Left renal cortex interstitium (tissue), 4 donors: ENCODE measurements around the gene ZNF75A. TPM values are rescaled to one million over a fixed set of nuclear protein-coding genes. Genes with fewer than 3 reads are reported as not detected.
"Not testable (repeated sequence)": the region's sequence is repeated elsewhere in the genome, so short reads cannot be mapped to it uniquely, and the experiment has no call there.

ENCODE experiments used
- DNase-seq, 4 donors: peaks; one replicate each; pipeline ENCODE4 v3.0.0-alpha.2; 2013; ENCODE audit warnings: low read depth in 4 of 4, low spot score in 2 of 4, missing footprints in 1 of 4
- polyA plus RNA-seq, 4 donors: library from polyadenylated mRNA; unstranded; fragments of 120-200 nt; gene quantifications; one replicate each; pipeline ENCODE4 v1.2.1, GENCODE V29; 2013; ENCODE audit not compliant: insufficient read length in 4 of 4

Gene ZNF75A
- polyA plus RNA-seq: 10 to 100 TPM; 36.3 to 65.8 (median 55.8) TPM

GRCh38 chr16:3305109-3306068, at the start of gene ZNF75A, which contains the start of gene TIGD7:
TSS of gene ZNF75A (plus strand) at chr16:3305497. CDS start at chr16:3308429, 2,932 bp downstream.
TSS of gene TIGD7 (minus strand) at chr16:3305430. CDS start at chr16:3300614, 4,816 bp downstream.
- peak; percentile 79 to 87 (median 82) for DNase-seq

DNA sequence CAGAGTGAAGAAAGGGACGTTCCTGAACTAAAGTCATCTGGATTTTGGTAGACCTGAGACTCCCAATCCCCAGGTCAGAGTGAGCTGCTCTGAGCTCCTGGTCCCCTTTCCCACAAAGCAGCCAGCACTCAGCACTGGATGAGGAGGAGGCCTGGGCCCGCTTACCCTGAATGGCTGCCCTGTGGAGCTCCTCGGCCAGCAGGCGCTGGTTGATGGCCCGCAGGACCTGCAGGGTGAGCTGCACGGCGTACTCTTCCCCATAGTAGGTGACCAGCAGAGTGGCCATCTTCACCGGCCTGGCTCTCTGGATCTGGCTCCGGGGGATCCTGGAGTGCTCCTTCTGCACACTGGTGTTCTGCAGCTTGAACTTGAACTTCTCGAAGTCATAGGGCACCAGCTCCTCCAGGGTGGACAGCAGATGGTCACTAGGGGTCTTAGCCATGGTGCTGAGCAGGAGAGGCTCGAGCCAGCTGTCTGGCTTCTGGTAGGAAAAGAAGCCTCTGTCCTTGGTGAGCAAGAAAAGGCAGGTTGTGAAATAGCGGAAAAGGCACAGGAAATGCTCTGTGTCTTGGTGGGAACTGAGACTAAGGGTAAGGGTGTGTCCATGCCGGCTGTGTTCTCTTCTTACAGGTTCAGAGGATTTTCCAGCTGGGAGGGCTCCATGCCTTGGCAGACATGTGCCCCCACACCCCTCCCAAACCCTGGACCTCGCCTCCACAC, 49.0 kb upstream of the ZNF75A start, which contains the start of gene MEFV:
MEFV (minus strand) TSS at position 488 of the 720 bp plus-strand sequence; CDS start at position 442, 46 bp downstream.
- DNase-seq: no peak

DNA sequence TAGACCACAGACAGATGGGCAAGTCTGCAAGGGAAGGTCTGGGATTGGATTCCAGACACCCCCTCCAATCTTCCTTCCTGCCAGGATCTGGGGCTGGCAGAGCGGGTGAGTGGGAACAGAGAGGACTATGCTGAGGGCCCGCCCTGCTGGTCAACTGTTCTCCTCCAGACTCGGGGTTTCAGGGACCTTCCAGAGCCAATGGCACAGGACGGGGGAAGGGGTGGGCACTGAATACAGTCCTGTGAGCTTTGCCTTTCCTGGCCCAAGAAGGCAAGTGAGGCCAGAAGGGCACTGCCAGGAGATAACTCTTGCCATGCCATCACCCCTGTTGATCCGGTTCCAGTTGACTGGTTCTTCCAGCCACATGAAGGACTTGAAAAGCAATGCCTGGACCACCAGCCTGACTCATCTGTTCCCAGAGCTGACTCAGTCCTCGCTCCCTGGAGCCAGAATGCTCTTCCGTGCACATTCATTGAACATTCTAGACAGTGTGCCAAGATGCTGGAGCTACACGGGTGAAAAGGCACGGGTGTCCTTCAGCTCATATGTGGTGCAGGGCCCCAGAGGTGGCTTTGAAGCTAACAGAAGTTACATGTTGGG, 48.3 kb upstream of the ZNF75A start:
- DNase-seq: no peak

DNA sequence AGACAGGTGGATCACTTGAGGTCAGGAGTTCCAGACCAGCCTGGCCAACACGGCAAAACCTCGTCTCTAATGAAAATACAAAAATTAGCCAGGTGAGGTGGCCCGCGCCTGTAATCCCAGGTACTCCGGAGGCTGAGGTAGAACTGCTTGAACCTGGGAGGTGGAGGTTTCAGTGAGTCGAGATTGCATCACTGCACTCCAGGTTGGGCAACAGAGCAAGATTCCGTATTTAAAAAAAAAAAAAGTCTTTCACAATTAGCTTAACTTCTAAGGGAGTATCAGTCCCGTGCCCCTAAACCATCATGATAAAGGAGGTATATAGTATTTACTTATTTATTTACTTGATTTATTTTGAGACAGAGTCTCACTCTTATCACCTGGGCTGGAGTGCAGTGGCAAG, 45.5 kb upstream of the ZNF75A start:
- no peak for DNase-seq

- no peak for DNase-seq
These were observed 42.8 kb upstream of the ZNF75A start for GRCh38 chr16:3262517-3262916.

DNA sequence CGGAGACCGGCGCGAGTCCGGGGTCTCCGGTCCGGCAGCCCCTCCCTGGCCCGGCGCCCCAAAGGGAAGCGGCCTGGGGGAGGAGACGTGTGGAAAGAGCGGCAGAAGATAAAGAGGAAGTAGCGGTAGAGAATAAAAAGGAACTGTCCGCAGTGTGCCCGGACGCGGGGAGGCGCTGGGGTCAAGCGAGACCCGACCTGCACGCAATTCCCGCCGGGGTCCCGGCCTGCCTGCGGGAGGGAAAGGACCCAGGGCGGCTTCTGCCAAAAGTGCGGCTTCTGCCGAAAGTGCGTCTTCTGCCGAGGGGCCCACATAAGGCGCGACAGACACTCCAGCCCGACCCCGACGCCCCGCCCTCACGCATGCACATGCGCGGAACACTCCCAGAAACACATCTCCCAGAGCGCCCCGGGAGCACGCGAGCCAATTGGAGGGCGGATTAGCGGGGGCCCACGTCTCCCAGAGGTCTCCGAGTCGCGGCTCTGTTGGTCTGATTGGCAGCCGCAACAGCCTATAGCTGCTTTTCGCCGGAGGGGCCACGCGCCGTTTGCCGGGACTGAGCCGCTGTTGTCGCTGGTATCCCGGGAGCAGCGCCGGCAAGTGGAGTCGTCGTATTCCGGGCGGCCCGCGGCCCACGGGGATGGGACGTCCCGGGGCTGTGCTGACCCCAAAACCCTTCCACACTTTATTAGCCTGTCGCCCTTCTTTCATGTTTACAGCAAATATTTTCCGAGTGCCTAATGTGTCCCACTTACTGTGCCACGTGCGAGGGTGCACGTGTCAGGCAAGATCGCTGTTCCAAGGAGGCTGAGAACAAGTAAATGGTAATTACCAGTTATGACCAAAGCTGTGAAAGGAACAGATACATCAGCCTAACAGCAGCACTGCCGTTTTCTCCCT, 40.9 kb upstream of the ZNF75A start:
- peak; percentile 66 to 95 (median 88) for DNase-seq

DNA sequence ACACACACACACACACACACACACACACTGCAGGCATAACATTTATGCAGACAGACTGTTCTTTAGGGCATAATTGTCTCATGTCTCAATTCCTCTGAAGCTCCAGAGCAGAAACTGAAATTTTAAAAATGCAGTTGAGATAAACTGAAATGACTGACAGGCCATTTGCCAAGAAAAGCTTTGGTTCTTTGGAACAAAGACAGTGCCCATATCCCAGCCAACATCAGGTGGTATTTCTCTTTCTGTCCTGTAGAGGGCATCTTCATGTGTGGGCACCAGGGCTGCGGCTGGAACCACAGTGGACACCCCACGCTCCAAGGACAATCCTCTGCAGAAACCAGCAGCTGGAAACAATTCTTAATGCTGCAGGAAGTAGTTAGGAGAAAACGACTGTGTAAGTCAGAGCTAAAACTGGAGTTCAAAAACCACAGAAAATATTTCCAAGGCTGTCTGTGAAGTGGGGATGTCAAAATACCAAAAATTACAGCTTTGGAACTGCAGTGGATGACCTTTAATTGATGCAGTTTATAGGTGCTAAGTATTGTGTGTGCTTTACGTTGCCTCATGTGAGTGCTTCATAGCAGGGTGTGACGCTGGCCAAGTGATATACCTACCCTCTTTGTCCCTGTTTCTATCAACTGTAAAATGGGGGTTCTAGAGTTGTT, 38.3 kb upstream of the ZNF75A start:
- DNase-seq: no peak

DNA sequence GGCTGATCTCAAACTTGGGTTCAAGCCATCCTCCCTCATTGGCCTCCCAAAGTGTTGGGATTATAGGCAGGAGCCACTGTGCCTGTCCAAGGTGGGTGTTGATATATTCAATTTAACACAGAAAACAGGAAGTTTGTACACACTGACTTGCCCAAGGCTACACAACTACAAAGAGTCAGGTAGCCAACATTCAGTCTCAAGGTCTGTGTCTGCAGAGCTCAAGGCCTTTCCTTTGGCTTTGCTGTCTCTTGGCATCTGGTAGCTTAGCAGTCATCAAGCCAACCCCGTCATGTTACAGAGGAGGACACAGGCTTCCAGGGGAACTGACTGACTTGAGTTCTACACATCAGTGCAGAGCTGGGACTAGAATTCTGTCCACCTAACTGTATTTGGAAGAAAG, 37.0 kb upstream of the ZNF75A start:
- no peak for DNase-seq

- not testable (repeated sequence) for DNase-seq
These were observed 34.6 kb upstream of the ZNF75A start for GRCh38 chr16:3270718-3271117.

GRCh38 chr16:3271281-3271680, 34.0 kb upstream of the ZNF75A start:
- not testable (repeated sequence) for DNase-seq

DNA sequence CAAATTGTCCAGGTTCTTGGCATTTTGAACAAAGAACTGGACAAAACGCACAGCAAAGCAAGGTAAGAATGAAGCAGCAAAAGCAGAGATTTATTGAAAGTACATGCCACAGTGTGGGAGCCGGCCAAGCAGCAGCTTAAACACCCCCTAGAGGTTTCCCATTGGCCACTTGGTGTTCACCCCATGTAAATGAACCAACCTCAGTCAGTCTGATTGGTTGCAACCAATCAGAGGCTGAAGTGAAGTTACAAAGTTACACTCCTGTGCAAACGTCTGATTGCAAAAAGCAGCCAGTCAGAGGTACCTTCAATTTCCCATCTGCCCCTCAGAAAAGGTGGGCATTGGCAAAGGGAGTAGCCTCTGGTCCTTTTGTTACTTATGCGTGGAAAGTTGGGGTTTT, 30.8 kb upstream of the ZNF75A start:
- DNase-seq: no peak

GRCh38 chr16:3274947-3275346, 30.4 kb upstream of the ZNF75A start:
- DNase-seq: no peak

DNA sequence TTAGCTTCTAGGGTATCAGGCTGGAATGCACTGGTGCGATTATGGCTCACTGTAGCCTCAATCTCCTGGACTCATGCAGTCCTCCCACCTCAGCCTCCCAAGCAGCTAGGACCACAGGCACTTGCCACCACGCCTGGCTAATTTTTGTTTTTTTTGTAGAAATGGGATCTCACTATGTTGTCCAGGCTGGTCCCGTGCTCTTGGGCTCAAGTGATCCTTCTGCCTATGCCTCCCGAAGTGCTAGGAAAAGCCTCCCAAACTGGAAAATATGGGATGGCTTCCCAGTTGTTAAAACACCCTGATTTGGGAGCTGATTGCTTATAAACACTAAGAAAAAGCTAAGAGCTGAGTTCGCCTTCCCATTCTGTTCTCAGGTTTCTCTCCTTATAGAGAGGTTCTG, 28.6 kb upstream of the ZNF75A start:
- DNase-seq: no peak

DNA sequence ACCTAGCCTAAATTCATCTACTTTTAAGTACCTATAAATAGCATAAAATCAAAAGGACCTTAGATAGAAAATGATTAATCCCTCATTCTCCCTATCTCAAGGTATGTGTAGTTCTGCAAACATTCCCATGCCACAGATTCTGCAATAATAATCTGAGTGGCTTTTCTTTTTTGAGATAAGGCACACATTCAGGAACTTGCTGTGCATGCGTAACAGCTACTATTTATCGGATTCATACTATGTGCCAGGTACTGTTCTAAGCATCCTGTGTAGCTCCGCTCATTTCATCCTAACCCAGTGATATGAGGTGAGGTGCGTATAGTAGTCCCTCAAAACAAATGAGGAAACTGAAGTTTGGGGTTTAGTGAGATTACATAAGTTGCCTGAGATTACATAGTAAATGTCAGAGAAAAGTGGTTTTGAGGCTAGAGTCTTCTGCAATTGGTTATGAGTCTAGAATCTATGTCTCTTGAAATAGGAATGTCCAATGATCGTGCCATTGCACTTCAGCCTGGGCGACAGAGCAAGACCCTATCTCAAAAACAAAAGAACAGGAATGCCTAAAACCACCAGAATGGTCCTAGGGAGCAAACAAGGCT, 24.0 kb upstream of the ZNF75A start:
- no peak for DNase-seq

- peak in 1 of 4 donors; percentile 84 for DNase-seq
These were observed 23.1 kb upstream of the ZNF75A start for GRCh38 chr16:3282103-3282729.

DNA sequence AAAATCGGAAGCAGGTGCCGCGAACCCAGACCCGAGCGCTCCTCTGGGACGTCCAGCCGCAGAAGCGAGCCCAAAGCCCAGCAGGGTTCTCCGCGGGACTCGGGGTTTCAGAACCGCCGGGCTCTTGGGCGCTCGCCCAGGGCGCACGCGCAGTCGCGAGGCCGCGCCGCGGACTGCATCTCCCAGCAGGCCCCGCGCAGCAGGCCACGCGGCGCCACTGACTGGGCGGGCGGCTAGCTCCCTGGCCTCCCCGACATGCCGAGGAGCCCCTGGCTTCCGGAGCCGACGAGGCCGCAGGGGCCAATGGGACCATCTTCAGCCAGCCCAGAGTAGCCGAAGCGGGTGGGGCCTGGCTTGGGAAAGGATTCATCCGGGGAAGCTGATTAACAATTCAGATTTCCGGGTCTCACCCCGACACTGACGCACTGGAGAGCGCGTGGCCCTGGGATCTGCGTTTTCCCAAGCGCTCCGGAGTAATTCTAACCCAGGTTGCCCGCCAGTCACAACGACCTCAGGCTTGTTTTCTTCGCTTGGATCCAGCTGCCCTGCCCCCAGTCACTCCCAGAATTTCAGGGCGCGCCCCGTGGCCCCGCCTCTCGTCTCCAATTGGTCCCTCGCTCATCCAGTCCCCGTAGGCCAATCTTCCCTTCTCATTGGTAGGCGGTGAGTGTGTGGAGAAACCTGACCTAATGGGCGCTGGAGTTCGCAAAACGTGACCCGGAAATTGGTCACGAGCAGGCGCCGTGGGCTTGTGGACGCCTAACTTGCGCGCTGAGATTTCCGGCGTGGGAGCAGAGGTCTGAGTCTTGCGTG, 22.4 kb upstream of the ZNF75A start, which contains the start of gene ZNF263:
ZNF263 (plus strand) TSS at position 762 of the 813 bp plus-strand sequence. CDS start 328 bp downstream, outside the sequence.
- peak; percentile 92 to 96 (median 95) for DNase-seq
